GM11168 (cell line): ENCODE results near the gene GIPC3.
"Not testable (repeated sequence)": the region's sequence is repeated elsewhere in the genome, so short reads cannot be mapped to it uniquely, and the experiment has no call there.

ENCODE experiments used
- in situ Hi-C: fragments of 300-500 bp; cut with MboI; formaldehyde crosslinking; loops from one replicate; pipeline ENCODE4 v1.12.0; 2022; ENCODE audit warnings: low sequenced_read_pairs; ENCODE audit not compliant: unreplicated experiment

GIPC3 gene

DNA sequence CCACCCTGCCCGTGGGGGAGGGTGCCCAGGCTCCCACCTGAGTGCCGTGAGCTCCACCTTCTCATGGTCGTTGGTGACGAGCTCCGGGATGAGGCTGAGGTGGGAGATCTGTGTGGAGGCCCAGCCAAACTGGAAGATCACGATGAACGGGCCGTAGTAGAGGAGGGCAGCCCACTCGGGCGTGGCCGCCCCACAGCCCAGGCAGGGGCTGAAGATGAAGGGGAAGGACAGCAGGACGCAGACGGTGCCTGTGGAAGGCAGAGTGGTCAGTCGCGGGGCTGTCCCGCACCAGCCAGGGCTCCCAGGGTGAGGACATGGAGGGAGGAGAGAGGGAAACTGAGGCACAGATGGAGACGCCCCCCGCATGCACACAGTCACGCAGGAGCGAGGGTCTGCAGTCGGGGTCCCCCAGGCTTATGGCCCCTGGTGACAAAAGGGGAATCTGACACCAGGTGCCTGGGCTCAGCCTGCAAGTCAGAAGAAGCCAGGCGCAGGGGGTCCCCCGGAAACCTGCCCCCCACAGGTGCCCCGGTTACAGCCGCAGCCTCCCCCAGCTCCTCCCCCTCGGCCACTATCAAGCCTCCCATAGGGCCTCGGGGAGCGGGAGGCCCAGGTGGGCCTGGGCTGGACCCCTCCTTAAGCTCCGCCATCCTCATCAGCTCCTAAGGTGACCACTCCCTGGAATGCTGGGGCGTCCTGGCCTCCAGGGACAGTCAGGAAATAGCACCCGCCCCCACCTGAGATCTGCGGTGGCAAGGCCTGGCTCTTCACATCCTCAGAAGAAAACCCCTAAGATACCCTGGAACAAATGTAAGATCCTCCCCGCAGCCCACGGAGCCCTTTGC is 34.1 kb upstream of the GIPC3 start:
- in situ Hi-C loops = no loop called here

DNA sequence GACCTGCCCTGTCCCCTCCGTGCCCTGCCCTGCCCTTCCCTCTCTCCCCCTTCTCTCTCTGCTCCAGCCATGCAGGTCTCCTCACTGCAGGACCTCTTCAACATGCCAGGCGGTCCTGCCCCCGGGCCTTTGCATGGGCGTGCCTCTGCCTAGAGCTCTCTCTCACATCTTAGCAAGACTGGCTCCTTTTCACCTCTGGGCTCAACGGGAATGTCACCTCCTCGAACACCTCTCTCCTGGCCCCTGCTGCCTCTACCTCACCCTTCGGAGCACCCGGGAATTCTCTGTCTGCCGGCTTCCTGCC is 33.5 kb upstream of the GIPC3 start:
- in situ Hi-C loops = no loop called here

DNA sequence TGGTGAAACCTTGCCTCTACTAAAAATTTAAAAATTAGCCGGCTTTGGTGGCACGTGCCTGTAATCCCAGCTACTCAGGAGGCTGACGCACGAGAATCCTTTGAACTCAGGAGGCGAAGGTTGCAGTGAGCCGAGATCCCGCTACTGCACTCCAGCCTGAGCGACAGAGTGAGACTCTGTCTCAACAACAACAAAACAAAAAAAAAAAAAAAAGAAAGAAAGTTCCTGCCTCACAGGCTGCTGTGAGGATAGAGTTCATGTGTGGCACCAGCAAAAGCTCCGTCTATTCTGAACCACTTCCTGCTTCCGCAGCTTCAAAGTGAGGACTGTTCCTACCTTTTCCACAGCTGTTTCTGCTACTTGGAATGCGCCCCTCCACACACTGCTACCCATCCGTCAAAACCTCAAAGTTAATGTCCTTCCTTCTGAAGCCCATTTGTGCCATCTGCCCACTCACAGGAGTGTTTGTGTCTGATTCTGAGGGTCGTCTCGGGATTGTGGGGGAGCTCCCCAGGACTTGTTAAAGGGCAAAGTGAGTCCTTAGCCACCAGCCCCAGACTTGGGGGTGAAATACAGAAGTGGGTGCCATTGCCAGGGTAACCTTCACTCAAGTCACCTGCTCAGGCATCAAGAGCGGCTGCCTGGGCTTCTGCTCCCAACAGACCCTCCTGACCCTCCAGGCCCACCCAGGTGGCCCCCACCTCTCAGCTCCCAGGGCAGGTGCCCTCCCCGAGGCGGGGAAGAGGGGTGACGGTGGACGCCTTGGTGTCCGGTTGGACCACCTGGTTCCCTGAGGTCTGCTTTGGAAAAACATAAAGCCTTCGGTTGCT is 30.8 kb upstream of the GIPC3 start:
- in situ Hi-C loops = no loop called here

DNA sequence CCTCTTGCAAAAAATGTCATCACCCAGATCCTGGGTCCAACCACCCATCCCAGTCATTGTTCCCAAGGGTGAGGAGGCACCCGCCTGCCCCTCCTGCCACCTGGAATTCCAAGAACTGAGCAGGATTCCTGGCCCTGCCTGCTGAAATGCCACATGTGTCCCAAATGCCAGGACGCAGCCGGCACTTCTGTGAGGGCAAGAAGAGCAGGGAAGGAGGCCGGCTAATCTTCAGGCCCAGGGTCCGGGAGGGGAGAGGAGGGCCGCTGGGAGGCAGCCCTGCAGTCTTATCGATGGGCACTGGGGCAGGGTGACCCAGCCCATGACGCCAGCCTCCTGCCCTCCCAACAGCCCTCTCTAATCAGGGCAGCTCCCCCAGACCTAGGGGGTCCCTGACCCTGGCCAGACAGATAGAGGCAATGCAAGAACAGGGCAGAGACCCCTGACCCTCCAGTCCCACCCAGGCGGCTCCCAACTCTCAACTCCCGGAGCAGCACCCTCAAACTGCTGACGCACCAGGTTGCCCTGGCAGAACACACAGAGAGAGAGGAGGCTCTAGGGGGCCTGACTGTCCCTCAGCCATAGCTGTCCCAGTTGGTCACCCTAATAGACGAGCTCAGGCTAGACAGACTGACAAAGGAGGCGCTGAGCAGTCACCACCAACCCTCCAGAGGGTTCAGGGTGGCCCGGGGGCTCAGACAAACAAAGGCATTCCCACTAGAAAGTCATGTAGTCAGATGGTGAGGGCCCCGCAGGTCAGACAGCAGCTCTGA is 29.4 kb upstream of the GIPC3 start:
- in situ Hi-C loops = no loop called here

DNA sequence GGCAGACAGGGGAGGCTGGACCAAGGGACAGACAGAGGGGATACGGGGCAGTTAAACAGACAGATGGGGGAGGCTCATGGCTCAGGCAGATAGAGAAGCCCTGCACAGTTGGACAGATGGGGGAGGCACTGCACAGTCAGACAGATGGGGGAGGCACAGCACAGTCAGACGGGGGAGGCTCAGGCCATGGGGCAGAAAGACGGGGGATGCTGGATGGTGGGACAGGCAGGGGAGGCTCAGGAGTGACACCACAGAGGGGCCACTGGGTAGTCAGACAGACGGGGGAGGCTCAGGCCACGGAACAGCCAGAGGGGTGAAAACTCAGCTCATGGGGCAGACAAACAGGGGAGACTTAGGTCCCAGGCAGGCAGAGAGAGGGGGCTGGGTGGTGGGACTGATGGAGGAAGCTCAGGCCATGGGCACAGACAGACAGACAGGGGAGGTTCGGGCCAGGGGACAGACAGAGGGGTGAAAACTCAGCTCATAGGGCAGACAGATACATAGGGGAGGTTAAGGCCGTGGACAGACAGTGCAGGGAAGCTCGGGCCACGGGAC is 28.8 kb upstream of the GIPC3 start:
- in situ Hi-C loops = no loop called here

DNA sequence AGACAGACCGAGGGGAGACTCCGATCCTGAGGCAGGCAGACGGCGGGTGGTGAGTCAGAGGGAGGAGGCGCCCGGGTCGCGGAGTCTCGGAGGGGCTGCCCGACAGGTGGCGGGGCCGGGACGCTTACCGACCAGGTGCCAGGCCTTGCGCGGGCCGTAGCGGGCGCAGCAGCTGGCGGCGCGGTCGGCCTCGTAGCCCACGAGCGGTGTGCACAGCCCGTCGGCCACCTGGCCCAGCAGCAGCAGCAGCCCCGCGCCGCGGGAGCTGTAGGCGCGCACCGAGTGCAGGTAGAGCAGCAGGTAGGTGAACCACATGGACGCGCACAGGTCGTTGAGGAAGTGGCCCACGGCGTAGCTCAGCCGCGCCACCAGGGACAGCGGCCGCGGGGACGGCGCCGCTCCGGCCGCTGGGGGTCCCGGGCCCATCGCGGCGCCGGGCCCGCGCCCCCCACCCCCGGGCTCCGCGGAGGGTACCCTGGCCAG is 28.3 kb upstream of the GIPC3 start:
- in situ Hi-C loops = no loop called here

DNA sequence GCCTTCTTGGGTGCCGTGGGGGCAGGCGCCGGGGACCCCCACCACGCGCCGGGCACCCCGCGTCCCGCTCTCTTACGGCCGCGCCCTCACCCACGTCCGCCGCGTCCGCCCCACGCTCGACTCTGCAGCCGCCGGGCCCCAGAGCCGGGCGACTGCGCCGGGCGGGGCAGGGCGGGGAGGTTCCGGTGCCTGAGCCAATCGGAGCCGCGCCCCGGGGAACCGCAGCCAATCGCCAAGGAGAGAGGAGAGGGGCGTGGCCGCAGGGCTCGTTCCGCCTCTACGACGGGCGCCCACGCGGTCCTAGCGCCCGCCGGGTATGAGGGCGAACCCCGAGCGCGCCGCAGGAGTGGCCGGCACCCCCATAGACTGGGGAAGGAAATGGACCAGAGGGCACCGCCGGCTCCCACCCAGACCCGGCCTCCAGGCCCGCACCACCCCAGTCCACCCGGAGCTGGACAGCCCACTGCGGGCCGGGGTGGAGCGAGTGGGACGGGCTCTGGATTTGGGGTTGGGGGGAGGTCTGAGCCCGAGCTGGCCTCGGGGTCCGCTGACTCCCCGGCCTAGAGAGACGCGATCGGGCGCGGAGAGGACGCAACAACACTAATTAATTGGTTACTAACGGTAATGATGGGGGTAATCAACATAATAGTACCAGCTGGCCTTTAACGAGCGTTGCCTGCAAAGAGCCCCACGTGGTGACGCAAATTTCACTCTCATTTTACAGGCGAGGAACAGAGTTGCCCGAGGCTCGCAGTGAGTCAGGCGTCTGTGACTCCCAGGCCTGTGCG is 27.6 kb upstream of the GIPC3 start, which contains the start of gene MFSD12:
Gene MFSD12, minus strand, starts transcription at position 126 of the 788 bp plus-strand sequence. CDS start 183 bp downstream, outside the sequence.
- in situ Hi-C loops = no loop called here

DNA sequence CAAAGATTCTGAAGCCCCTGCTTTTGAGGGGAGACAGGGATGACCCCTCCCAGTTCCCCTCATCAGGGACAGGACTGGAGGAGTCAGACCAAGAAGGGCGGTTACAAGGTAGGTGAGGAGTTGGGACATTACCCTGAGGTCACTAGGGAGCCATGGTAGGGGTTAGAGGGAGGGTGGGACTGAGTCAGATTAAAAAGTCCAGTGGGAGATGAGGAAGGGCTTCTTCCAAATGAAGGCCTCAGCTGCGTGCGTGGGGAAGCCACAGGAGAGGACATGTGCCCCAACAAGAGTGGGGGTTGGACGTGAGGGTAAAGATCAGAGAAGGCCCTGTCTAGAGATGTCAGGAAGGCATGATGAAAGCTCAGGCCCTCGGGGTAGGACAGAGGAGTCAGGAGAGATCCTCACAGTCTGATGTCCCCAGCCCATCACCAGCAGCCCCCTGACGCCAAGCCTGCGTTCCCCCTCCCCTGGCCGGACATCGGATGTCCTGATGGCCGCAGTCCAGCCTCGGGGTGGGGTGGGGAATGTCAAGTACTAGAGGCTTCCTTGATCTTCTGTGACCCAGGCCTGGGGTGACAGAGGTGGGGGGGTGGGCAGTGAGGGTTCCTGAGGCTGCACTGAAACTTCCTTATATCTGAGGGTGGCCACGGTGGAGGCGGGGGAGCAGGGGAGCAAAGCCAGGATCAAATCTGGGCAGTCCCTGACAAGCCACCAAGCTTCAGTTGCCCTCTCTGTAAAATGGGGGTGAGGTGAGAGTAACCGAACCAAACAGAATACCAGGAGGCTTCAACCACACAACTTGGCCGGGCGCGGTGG is 21.4 kb upstream of the GIPC3 start:
- in situ Hi-C loops = no loop called here

DNA sequence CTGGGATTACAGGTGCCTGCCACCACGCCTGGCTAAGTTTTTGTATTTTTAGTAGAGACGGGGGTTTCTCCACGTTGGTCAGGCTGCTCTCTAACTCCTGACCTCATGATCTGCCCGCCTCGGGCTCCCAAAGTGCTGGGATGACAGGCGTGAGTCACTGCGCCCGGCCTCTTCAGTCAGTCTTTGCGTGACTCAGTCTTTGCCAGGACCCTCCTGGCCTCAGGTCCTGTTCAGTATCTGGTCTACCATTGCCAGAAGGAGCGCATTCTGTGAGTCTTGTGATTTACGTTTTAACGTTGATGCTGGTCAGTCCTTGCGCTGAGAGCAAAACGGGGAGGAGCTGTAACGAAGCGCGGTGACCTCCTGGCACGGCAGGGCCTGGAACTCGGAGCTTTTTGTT is 20.1 kb upstream of the GIPC3 start:
- in situ Hi-C loops = no loop called here

DNA sequence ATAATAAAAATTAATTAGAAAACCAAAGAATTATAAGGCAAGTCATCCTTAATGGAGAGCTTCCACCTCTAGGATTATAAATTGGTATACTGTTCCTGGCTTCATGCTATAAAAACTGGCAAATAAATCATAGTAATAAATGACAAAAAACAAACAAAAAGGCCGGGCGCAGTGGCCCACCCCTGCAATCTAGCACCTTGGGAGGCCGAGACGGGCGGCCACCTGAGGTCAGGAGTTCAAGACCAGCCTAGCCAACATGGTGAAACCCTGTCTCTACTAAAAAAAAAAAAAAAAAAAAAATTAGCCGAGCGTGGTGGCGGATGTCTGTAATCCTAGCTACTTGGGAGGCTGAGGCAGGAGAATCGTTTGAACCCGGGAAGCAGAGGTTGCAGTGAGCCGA is 15.2 kb upstream of the GIPC3 start:
- in situ Hi-C loops = not testable (repeated sequence)

DNA sequence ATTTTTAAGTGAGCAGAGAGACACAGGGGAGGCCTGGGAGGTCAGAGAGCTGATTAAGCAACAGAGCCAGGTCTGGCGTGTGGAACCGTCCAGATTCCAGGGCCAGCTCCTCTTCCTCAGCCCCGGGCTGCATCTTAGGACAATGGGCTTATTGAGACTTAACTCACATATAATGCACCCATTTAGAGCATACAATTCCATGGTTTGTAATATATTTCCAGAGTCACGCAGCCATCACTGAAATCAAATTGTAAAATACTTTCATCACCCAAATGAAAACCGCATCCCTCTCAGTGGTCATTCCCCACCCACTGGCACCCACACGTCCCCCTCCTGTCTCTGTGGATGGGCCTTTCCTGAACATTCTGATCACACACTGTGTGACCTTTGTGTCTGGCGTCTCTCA is 14.7 kb upstream of the GIPC3 start:
- in situ Hi-C loops = no loop called here

DNA sequence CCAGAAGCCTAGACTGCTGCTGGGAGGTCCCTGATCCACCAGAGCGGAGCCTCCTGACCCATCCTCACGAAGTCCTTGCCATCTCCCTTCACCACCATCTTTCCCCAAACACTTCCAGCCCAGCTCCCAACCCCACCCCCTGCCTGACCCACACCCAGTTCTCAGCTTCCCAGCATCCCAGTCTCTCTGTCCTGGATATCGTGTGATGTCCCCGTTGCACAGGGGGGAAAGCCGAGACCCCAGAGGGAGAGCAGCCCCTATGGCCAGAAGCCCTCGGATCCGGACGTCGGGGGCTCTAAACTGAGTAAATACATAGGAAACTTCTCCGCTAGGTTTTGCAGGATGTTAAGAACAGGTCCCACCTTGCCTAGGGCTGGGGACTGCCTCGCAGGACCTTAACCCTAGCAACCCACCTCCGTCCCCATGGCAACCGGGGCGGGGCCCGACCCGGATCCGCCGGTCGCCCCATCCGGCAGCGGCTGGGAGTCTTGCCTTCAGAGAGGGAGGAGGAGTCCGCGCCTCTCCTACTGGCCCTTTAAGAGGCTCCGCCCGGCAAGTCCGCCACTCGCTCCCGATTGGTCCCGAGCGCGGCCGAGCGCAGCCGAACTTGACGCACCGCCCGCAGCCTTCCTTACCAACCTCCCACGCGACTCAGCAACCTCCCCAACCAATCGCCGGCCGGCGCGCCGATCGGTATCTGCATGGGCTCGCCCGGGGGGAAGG is 13.0 kb upstream of the GIPC3 start:
- in situ Hi-C loops = no loop called here

DNA sequence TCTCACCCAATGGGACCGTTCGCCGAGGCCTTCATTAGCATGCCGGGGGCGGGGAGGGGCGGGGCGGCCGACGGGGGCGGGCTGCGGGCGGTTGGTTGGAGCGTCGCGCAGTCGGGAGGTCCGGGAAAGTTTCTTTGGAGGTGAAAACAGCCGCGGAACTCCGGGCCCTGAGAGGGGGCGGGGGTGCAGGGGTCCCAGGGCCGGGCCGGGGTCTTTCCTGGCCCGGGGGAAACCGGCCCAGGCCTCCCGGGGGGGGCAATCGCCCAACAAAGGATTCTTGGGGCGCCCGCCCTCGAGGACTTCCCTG is 12.5 kb upstream of the GIPC3 start, which contains the start of gene HMG20B:
Gene HMG20B, plus strand, starts transcription at position 90 of the 307 bp plus-strand sequence. CDS start 366 bp downstream, outside the sequence.
- in situ Hi-C loops = no loop called here

DNA sequence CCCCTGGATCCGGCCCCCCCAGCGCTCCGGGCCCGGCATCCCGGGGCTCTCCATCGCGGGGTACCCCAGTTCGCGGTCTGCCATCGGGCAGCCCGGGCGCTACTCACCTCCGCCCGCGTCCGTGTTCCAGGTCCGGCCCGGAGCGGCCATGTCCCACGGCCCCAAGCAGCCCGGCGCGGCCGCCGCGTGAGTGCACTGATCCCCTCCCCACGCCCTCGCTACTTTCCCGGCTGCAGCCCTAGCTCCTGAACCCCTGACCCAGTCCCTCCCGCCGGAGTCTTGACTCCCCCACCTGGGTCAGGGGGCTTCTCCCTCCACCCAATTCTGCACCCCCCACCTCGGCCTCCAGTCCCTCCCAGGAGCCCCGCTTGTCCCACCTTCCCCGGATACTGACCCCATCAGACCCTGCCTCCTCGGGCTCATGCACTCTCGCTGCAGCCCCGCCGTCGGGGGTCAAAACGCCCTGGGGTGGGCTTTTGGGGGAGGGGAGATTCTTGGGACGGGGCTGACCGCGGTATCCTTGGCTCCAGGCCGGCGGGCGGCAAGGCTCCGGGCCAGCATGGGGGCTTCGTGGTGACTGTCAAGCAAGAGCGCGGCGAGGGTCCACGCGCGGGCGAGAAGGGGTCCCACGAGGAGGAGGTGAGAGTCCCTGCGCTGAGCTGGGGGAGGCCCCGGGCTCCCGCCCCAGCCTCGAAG is 12.0 kb upstream of the GIPC3 start:
- in situ Hi-C loops = no loop called here

DNA sequence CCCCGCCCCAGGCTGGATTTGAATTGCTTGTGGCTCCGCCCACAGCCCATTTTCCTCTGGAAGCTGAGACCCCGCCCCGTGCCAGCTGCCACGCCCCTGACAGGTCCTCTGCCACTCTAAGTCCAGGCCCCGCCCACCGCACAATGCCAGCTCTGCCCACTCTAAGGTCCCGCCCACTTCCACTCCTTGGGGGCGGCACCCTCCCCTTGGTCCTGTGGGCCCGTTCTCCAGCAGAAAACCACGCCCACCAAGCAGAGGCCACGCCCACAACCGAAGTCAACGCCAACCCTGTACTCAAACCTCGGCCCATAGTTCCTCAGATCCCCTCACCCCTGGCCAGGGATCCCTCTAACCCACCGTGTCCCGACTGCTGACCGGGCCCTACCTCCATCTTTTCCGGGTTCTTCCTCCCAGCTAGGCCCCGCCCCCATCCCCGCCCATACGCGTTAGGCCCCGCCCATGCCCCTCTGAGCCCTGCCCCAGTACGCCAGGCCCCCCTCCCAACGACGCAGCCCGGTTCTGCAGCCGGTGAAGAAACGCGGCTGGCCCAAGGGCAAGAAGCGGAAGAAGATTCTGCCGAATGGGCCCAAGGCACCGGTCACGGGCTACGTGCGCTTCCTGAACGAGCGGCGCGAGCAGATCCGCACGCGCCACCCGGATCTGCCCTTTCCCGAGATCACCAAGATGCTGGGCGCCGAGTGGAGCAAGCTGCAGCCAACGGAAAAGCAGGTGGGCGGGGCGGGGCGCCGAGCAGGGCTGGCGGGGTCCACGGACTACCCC is 11.2 kb upstream of the GIPC3 start:
- in situ Hi-C loops = no loop called here

DNA sequence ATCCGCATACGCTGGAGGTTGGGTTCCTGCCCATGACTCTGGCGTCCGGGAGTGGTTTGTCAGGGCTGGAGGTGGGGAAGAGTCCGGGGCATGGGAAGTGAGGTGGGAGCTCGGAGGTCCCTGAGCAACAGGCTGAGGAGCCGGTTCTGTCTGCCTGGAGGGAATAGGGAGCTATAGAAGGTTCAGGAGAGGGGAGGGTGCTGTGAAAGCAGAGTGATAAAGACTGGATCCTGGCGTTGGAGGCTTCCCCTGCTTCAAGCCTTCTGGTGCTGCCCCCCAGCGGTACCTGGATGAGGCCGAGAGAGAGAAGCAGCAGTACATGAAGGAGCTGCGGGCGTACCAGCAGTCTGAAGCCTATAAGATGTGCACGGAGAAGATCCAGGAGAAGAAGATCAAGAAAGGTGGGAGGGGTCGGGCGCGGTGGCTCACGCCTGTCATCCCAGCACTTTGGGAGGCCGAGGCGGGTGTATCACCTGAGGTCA is 10.0 kb upstream of the GIPC3 start:
- in situ Hi-C loops = no loop called here
